Measurements from ENCODE around the gene SYCE1L.
A peak's percentile ranks its signal among the peaks of the same experiment; 100 is the strongest.
"Not testable (repeated sequence)": the region's sequence is repeated elsewhere in the genome, so short reads cannot be mapped to it uniquely, and the experiment has no call there.

SYCE1L gene

GRCh38 chr16:77207030-77207429, 7.8 kb downstream of the SYCE1L start:
- no peak for DNase-seq

DNA sequence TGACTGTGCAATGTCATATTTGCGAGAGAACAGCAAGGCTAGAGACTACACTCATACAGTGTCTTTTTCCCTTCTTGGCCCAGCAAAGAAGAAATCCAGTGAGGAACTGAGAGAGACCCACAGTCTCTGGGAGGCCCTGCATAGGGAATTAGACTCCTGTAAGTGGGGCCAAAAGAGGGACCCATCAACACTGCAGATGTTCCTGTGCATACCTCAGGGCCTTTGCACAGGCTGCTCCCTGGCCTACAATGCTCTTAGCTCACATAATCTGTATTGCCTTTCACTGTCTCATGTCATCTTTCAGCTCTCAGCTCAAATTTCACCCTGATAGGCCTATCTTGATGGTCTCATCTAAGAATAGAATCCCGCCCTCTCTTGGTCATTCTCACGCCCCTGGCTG, 9.2 kb downstream of the SYCE1L start:
- no peak for DNase-seq

DNA sequence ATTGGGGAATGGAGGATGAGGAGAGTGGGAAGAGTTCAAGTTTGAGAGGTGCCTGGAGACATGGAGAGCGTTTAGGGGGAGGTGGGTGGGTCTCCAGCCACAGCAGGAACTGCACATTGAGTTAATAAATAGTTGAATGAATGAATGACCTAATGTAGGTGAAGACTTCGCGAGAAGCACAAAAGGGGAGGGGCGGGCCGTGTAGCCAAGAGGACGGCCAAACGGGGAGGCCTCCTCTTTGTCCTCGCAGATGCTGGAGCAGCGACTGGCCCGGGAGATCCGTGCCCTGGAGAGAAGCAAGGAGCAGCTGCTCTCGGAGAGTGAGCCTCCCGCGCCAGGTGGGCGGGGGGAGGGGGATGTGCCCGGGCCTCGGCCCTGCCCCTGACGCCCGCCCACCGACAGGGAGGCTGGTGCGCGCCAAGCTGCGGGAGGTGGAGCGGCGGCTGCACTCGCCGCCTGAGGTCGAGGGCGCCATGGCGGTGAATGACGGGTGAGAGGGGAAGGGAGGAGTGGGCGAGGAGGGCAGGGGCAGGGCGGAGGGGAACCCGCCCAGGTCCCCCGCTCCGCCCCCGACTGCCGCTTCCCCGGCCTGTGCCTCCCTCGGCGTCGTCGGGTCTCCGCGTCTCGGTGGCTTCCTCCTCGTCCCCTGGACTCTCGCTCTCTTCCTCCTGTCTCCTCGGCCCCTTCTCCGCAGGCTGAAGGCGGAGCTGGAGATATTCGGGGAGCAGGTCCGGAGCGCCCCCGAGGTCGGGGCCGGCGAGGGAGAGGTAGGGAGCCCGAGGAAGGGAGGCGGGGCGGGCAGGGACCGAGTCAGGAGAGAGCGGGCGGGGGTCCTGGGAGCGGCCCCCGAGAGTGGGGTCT, 12.9 kb downstream of the SYCE1L start:
- DNase-seq: no peak

DNA sequence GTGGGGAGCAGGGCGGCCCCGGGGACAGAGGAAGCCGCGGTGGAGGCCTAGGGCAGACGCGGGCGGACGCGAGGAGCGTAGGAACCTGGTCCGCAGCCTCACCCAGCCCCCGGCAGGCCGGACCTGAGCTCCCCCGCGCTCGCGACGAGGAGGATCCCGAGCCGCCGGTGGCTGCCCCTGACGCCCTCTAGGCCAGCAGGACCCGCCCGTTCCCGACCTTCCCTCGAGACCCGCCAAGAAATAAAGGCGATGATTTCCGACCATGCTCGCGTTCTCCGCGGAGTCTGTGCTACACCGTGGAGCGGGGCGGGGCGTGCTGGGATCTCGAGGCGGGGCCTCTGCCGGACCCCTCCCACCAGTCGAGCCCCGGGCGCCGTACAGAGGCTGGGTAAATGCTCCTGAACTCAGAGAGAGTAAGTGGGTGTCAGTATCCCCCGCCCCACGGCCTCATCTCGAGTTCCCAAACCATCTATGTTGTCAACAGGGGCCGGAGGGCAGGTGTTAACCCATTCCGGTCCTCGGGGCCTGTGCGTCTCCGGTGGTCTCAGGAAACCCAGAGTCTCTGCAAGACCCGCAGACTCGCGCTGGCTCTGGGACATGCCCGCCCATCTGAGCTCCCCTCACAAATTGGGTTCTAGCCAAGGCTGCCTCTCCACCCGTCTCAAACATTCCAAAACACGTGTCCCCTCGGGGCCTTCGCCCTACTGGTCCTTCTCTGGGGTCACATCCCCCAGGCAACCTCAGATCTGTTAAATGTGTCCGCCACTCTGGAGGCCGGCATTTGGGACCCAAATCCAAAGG, 13.7 kb downstream of the SYCE1L start:
- DNase-seq: no peak

- DNase-seq: no peak
Measured at GRCh38 chr16:77213542-77214106, 14.4 kb downstream of the SYCE1L start.

- no peak for DNase-seq
Measured at GRCh38 chr16:77214411-77215138, 15.4 kb downstream of the SYCE1L start.

GRCh38 chr16:77219437-77219836, 20.2 kb downstream of the SYCE1L start:
- no peak for DNase-seq

DNA sequence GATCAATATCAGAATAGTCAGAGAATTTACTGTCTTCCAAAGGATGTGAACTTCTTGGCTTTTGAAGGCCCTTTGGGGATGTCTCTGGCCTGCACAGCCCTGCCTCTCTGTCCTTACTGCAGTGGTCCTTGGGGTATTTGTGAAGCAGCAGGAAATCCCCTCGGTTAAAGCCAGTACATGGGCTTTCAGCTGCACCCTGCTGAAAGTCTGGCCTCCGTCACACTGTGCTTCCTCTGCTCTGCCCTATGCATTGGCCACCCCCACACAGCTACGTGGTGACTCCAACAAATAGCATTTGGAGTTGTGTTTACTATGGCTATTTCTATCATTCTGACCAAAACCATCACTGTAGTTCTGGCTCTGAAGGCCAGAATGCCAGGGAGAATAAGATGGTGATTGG, 21.2 kb downstream of the SYCE1L start:
- DNase-seq: no peak

- no peak for DNase-seq
Measured at GRCh38 chr16:77221482-77221881, 22.3 kb downstream of the SYCE1L start.

- DNase-seq: no peak
Measured at GRCh38 chr16:77223184-77223583, 24.0 kb downstream of the SYCE1L start.

- no peak for DNase-seq
Measured at GRCh38 chr16:77225182-77225581, 26.0 kb downstream of the SYCE1L start.

- DNase-seq: no peak
Measured at GRCh38 chr16:77227745-77228144, 28.5 kb downstream of the SYCE1L start.

DNA sequence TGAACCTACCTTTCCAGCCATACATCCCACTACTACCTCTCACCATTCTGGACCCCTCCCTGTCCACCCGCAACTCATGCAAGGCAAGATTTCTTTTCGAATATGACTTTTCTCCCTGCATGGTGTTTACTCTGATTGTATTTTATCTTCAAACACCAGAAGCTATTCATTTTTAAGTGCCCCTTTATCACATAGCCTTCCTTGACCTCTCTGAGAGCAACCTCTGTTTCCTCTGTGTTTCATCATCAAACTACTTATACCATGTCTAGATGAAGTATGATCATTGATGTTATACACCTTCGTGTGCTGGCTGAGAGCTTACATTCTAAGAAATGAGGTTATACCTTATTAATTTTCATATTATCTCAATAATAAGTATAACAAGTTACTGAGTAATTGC, 31.8 kb downstream of the SYCE1L start:
- DNase-seq: no peak

- DNase-seq: no peak
Measured at GRCh38 chr16:77233799-77234519, 34.8 kb downstream of the SYCE1L start.

DNA sequence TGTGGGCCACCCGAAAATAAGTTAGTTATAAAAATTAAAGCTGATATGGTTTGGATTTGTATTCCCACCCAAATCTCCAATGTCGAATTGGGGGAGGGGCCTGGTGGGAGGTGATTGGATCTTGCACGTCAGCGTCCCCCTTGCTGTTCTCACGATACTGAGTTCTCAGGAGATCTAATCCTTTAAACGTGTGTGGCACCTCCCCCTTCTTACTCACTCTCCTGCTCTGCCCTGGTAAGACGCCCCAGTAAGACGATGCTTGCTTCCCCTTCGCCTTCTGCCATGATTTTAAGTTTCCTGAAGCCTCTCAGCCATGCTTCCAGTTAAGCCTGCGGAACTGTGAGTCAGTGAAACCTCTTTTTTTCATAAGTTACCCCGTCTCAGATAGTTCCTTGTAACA, 35.4 kb downstream of the SYCE1L start:
- DNase-seq: no peak

DNA sequence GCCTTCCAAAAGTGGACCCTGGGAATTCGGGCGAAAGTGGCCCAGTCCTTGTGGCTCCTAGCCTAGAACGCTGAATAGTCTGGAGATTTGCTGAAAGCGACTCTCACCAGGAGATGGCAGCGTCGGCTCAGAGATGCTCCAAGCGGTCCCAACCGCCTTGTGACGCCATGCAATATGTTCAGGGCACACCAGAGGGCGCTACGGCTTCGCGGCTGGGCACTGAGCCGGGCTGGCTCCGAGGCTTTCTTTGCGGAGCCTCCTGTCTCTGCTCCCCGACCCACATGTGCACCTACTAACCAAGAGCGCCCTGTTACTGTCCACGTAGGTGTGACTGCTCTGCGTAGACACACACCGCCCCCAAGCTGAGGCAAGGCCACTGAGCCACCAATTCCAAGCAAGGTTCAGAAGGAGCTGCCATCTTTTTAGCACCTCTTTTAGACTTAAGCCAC, 36.9 kb downstream of the SYCE1L start:
- DNase-seq: peak; percentile 92

- no peak for DNase-seq
Measured at GRCh38 chr16:77238593-77238992, 39.4 kb downstream of the SYCE1L start.

GRCh38 chr16:77242471-77242870, 43.3 kb downstream of the SYCE1L start:
- not testable (repeated sequence) for DNase-seq

GRCh38 chr16:77246150-77246549, 46.9 kb downstream of the SYCE1L start:
- no peak for DNase-seq

- no peak for DNase-seq
Measured at GRCh38 chr16:77250400-77250799, 51.2 kb downstream of the SYCE1L start.

All from midbrain (tissue), 1 donor.